ENCODE measurements around the gene ACTG2. TPM values are rescaled to one million over a fixed set of nuclear protein-coding genes. Genes with fewer than 3 reads are reported as not detected.

ACTG2 gene
- total RNA-seq, 1 experiment from 2014 or later: 0.23 TPM

DNA sequence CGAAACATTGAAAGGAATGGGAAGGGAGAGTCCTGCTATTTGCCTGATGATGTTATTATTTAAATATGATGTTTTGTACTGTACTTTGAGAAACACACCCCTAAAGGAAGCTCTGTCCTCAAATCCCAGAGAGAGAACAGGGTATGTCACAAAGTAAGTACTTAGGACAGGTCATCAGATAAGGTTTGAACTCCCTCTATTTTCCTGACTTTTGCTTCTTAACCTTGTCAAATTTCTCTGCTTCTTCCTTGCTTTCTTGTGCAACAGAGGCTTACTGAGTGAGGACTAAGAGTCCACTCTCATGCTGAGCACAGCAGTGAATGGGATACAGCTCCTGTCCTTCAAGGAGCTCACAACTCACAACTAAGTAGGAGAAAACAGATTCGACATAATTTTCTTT, 37.6 kb downstream of the ACTG2 start:
- H3K27ac ChIP-seq (ENCODE audit: low read length): no peak overlapping the region
- intact Hi-C loops (cut with micrococcal nuclease; ENCODE audit: unreplicated experiment): no loop called here
- ATAC-seq: no peak

DNA sequence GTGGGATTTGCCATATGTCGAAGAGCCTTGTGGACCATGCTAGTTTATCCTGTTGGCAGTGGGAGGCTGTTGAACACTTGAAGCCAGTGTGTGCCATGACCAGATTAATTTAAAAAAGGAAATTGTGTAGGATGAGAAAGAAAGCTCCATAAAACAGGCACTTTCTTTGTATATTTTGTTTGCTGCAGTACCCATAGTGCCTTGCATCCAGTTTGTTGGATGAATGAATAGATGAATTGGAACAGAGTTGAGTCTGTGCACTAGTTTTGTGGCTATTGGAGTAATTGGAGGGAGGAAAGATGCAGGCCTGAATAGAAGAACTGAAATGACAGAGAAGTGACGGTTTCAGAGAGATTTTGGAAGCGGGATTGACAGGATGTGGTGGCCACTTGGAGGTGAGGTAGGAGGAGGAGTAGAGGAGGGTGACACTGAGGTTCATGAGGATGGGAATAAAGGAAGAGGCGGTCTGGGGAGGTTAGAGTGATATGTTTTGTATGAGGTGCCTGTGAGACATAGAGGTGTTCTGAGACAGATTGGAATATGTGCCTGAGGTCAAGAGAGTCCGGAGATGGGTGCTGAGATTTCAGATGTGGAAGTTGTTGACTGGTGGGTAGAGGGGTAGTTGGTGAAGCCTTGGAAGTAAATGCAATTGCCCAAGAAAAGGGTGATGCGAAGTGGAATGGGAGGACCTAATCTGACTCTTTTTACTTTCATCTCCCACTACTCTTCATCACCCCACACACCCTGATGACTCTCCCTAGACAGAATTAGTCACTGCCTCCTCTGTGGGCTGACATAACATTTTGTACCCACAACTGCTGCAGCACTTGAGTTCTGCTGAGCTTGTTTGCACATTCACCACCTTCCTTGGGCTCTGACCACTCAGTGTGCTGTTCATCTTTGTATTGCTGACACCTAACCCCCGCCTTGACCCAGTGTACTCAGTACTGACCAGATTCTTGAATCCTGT, 39.0 kb downstream of the ACTG2 start:
- Histone ChIP-seq H3K27ac (ENCODE audit: low read length) (no peak overlapping the region), H3K9me3 (ENCODE audit: control insufficient read depth, insufficient read depth, low read depth, low read length) (no peaks in the 10 kb centered on the region), H3K27me3 (ENCODE audit: control insufficient read depth, insufficient read depth, low read length) (no peaks in the 10 kb centered on the region), H3K4me1 (ENCODE audit: control insufficient read depth, insufficient read depth, low read length) (peaks cover 10% of the 10 kb centered on the region), H3K4me3 (ENCODE audit: low read depth in 2 of 2, low read length in 2 of 2) (no peak overlapping the region), H3K36me3 (ENCODE audit: control insufficient read depth, insufficient read depth, low read length) (peaks cover 2% of the 10 kb centered on the region; the same call in 1 of the 2 replicates)
- in situ Hi-C loops (cut with HindIII; ENCODE audit: low pct_unique_long_range_greater_than_20kb, low sequenced_read_pairs): no loop called here
- intact Hi-C loops (cut with micrococcal nuclease; ENCODE audit: unreplicated experiment): no loop called here
- ChIA-PET POLR2A (no interaction called here), CTCF (no interaction called here)
- no peak for TF ChIP-seq POLR2AphosphoS5 (IDR thresholded peaks at IDR 0.05; ENCODE audit: low read depth, low read length)
- TF ChIP-seq TCF7L2 (IDR thresholded peaks at IDR 0.05; ENCODE audit: low read depth, low read length): no peak
- TF ChIP-seq, protein P1, sequence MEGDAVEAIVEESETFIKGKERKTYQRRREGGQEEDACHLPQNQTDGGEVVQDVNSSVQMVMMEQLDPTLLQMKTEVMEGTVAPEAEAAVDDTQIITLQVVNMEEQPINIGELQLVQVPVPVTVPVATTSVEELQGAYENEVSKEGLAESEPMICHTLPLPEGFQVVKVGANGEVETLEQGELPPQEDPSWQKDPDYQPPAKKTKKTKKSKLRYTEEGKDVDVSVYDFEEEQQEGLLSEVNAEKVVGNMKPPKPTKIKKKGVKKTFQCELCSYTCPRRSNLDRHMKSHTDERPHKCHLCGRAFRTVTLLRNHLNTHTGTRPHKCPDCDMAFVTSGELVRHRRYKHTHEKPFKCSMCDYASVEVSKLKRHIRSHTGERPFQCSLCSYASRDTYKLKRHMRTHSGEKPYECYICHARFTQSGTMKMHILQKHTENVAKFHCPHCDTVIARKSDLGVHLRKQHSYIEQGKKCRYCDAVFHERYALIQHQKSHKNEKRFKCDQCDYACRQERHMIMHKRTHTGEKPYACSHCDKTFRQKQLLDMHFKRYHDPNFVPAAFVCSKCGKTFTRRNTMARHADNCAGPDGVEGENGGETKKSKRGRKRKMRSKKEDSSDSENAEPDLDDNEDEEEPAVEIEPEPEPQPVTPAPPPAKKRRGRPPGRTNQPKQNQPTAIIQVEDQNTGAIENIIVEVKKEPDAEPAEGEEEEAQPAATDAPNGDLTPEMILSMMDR (IDR thresholded peaks at IDR 0.05): no peak
- TF ChIP-seq, protein P2, sequence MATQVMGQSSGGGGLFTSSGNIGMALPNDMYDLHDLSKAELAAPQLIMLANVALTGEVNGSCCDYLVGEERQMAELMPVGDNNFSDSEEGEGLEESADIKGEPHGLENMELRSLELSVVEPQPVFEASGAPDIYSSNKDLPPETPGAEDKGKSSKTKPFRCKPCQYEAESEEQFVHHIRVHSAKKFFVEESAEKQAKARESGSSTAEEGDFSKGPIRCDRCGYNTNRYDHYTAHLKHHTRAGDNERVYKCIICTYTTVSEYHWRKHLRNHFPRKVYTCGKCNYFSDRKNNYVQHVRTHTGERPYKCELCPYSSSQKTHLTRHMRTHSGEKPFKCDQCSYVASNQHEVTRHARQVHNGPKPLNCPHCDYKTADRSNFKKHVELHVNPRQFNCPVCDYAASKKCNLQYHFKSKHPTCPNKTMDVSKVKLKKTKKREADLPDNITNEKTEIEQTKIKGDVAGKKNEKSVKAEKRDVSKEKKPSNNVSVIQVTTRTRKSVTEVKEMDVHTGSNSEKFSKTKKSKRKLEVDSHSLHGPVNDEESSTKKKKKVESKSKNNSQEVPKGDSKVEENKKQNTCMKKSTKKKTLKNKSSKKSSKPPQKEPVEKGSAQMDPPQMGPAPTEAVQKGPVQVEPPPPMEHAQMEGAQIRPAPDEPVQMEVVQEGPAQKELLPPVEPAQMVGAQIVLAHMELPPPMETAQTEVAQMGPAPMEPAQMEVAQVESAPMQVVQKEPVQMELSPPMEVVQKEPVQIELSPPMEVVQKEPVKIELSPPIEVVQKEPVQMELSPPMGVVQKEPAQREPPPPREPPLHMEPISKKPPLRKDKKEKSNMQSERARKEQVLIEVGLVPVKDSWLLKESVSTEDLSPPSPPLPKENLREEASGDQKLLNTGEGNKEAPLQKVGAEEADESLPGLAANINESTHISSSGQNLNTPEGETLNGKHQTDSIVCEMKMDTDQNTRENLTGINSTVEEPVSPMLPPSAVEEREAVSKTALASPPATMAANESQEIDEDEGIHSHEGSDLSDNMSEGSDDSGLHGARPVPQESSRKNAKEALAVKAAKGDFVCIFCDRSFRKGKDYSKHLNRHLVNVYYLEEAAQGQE (IDR thresholded peaks at IDR 0.05; ENCODE audit: insufficient read depth in 1 of 2, low read depth in 2 of 2, low read length in 1 of 2): no peak
- no peak for TF ChIP-seq SIN3A (IDR thresholded peaks at IDR 0.05; ENCODE audit: borderline replicate concordance, insufficient read depth, low read depth, low read length)
- no peak for DNase-seq (ENCODE audit: low read depth, low spot score)
- no TSS peak for BruUV-seq (replicated peaks)
- no peak for ATAC-seq

More for the DNA sequence above, 37.6 kb downstream of the ACTG2 start:
- Histone ChIP-seq H3K36me3 (ENCODE audit: control insufficient read depth, insufficient read depth, low read length) (peaks cover 2% of the 10 kb centered on the region; the same call in 1 of the 2 replicates), H3K4me3 (ENCODE audit: low read depth in 2 of 2, low read length in 2 of 2) (no peak overlapping the region), H3K27me3 (ENCODE audit: control insufficient read depth, insufficient read depth, low read length) (no peaks in the 10 kb centered on the region), H3K4me1 (ENCODE audit: control insufficient read depth, insufficient read depth, low read length) (peaks cover 16% of the 10 kb centered on the region), H3K9me3 (ENCODE audit: control insufficient read depth, insufficient read depth, low read depth, low read length) (no peaks in the 10 kb centered on the region)
- BruUV-seq (replicated peaks): no TSS peak
- TF ChIP-seq TCF7L2 (IDR thresholded peaks at IDR 0.05; ENCODE audit: low read depth, low read length) (no peak), SIN3A (IDR thresholded peaks at IDR 0.05; ENCODE audit: borderline replicate concordance, insufficient read depth, low read depth, low read length) (no peak), POLR2AphosphoS5 (IDR thresholded peaks at IDR 0.05; ENCODE audit: low read depth, low read length) (no peak)
- TF ChIP-seq, protein P2 (IDR thresholded peaks at IDR 0.05; ENCODE audit: insufficient read depth in 1 of 2, low read depth in 2 of 2, low read length in 1 of 2): no peak
- TF ChIP-seq, protein P1 (IDR thresholded peaks at IDR 0.05): no peak
- in situ Hi-C loops (cut with HindIII; ENCODE audit: low pct_unique_long_range_greater_than_20kb, low sequenced_read_pairs): no loop called here
- CTCF ChIA-PET: no interaction called here
- POLR2A ChIA-PET: interaction anchor here (0.5 to 0.6 kb wide), 2 partner anchors 20 to 479 kb away, joined by 3 to 4 read pairs; no protein-coding TSS in a partner anchor
- no peak for DNase-seq (ENCODE audit: low read depth, low spot score)

All from Panc1 (cell line).